GM10266 (cell line): ENCODE results near the gene IL17RA.
A peak's percentile ranks its signal among the peaks of the same experiment; 100 is the strongest.

Experiments
- DNase-seq: peaks from one replicate; pipeline ENCODE4 v3.0.0; 2012; ENCODE audit errors: extremely low spot score
- TF ChIP-seq, protein P1 (sequence below): IDR thresholded peaks from 2 replicates; pipeline ENCODE4 v1.5.1; 2012; ENCODE audit warnings: mild to moderate bottlenecking, low read depth; ENCODE audit not compliant: control insufficient read depth, insufficient read depth; ENCODE audit errors: missing control alignments

IL17RA gene

DNA sequence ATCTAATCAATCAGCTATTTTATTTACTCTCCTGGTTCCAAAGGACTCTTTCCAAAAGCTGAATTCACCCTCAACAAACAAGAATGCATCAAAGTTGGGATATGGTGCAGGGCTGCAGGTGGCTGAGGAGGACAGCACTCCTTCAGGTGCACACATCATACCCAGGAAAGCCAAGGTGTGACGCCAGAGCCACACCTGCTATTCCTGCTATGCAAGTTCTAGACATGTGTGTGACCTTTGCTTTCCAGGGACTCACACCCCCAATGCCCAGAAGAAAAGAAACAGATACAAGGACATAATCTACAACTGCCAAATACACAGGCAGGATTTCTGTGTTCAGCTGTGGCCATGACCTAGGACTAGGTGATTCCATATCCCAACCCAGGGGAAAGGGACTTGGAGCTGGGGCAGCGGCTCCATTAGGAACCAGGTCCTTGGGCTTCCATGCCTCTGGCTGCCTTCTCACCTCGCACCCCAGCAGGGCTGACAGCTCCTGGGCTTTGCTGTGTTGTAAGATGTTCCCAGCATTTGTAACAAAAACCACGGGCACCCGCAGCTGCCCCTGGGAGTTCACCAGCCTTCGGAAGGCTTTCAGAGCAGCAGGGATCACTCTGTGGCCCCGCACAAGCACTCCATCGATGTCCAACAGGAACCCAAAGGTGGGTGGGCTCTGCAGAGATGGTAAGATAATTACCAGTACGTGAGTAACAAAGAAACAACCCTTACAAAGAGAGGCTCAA, 64.4 kb downstream of the IL17RA start:
- no peak for DNase-seq

DNA sequence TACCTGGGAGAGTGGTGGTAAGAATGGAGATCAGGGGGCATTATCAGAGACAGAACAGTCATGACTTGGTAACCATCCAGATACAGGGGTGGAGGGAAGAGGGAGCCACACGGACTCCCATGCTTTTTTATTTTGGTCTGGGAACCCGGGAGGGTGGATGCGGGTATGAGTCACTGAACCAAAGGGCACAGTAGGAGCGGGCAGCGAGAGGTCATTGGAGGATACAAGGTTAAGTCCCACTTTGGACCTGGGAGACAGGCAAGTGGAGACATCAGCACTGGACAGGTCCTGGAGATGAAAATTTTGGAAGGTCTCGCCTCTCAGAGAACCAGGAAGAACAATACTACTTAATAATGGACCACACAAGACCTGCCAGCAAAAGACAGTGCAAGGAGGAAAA, 67.5 kb downstream of the IL17RA start:
- TF ChIP-seq, protein P1, sequence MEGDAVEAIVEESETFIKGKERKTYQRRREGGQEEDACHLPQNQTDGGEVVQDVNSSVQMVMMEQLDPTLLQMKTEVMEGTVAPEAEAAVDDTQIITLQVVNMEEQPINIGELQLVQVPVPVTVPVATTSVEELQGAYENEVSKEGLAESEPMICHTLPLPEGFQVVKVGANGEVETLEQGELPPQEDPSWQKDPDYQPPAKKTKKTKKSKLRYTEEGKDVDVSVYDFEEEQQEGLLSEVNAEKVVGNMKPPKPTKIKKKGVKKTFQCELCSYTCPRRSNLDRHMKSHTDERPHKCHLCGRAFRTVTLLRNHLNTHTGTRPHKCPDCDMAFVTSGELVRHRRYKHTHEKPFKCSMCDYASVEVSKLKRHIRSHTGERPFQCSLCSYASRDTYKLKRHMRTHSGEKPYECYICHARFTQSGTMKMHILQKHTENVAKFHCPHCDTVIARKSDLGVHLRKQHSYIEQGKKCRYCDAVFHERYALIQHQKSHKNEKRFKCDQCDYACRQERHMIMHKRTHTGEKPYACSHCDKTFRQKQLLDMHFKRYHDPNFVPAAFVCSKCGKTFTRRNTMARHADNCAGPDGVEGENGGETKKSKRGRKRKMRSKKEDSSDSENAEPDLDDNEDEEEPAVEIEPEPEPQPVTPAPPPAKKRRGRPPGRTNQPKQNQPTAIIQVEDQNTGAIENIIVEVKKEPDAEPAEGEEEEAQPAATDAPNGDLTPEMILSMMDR: no peak
- no peak for DNase-seq

More for the DNA sequence above, 64.4 kb downstream of the IL17RA start:
- TF ChIP-seq, protein P1: no peak

DNA sequence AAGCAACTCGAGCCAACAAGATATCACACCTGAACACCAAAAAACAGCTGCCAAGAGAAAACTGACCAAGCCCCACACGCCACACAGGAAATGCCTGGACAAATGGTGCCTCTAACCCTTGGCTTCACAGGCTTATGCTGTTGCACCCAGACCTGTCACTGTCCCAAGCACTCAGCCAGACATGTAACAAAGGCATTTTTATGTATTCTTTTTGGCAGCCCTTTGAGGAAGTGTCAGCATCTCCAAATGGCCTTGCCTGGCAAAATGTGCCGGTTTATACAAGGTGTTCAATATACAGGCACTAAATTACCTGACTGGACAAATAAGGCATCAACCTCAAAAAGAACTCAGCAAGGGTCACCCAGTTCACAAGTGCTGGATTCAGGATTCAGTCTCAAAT, 68.2 kb downstream of the IL17RA start:
- TF ChIP-seq, protein P1: no peak
- DNase-seq: no peak

DNA sequence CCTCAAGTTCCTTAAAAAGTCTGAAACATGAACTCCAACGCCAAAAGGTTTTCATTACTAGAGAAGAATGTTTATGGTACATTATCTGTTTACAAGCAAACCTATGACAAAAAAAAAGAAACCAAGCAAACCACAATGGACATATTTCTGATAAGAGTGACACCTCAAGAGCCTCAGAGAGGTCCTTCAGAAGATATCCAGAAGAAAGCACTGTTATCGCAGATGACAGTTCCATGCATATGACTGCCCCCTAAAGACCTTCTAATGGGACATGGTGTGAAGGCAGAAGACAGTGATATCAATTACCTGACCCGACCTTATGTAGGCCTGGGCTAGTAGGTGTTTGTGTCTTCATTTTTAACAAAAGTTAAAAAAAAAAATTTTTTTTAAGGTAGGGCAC, 71.1 kb downstream of the IL17RA start:
- TF ChIP-seq, protein P1: no peak
- no peak for DNase-seq

DNA sequence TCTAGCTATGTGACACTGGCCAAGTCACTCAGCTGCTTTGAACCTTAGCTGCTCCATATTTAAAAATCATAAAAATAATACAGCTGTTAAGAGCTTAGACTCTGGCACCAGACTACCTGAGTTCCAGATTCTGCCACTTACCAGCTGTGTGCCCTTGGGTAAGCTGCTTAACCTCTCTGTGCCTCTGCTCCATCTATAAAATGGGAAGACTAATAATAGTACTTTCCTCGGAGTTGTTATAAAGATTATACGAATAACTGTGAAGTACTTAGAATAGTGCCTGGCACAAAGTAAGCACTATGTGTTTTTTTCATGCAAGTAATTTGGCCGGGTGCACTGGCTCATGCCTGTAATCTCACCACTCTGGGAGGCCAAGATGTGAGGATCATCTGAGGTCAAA, 72.9 kb downstream of the IL17RA start:
- DNase-seq: no peak
- TF ChIP-seq, protein P1: no peak

DNA sequence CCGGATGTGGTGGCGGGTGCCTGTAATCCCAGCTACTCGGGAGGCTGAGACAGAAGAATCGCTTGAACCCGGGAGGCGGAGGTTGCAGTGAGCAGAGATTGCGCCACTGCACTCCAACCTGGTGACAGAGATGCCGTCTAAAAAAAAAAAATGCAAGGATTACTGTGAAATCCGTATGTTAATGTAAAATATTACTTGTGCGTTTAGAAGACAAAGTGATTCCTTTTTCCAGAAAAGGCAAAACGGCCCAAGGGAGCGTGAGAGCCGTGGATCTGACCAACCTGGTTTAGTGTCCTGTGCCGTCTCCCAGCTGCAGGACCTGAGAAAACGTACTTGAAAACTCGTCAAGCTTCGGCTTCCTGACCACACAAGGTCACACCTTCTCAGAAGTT, 73.4 kb downstream of the IL17RA start:
- no peak for DNase-seq
- TF ChIP-seq, protein P1: no peak

DNA sequence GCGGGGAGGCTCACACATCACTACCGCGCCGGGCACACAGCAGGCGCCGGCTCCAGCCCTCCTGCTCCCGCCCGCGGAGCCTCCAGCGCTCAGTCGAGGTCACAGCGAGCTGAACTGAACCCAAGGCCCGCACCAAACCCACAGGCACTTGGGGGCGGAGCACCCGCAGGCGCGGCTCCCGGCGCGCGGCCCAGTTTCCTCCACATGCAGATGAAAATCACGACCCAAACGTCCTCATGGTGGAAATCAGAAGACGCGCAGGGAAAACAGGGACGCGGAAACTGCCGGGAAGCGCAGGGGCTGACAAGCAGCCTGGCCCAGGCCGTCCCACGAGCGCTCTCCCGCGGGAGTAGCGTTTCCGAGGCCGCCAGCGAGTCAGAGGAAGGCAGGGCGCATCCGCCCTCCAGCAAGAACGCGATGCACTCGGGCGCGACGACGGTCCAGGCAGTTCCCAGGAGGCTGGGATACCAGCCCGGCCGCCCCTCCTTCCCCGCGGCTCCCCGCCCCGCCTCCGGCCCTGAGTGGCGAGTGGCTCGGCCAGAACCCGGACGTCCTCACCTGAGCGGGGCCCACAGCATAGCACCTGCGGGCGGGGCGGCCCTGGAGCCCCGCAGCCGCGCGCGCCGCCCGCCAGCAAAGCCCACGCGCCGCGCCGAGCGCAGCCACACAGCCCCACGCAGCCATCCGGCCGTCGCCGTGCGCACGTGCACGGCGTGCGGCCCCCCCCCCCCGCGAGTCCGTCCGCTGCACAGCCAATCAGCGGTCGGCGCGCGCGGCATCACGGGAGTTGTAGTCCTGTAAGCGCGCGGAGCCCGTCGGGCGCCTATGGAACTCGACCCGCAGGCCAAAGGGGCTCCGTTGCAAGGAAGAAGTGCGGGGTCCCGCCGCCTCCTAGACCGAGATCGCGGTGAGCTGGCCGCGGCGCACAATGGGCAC, 74.0 kb downstream of the IL17RA start, which contains the start of gene HDHD5:
TSS of gene HDHD5 (minus strand) at position 710 of the 936 bp plus-strand sequence. CDS start at position 684, 26 bp downstream.
- DNase-seq: peak; percentile 96
- TF ChIP-seq, protein P1: no peak
